Measurements from ENCODE around the gene ZKSCAN2.

DNA sequence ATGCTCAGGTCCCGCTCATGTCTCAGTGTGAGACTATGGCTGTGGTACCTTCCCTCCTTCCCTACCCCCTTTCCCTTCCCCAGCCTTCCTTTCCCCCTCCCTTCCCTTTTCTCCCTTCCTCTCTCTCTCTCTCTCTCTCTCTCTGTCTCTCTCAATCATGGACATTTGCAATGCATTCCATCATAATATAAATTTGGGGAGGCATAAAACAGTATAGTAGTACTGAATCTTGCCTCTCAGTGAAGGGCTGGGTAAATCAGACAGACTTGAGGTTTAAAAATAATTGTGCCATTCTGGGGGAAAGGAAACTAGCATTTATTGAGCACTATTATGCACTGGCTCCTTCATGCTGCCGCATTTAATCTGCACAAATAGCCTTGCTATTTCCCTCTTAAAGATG lies 4.3 kb downstream of the ZKSCAN2 start:
- TF ChIP-seq ZNF8 (CRISPR knock-in tag; IDR thresholded peaks at IDR 0.05) (no peak), SNAI2 (CRISPR knock-in tag; IDR thresholded peaks at IDR 0.05) (no peak), TOX (CRISPR knock-in tag; IDR thresholded peaks at IDR 0.05; ENCODE audit: borderline replicate concordance) (no peak), RARB (CRISPR knock-in tag; IDR thresholded peaks at IDR 0.05) (no peak), ZNF70 (CRISPR knock-in tag; IDR thresholded peaks at IDR 0.05) (no peak)
- TF ChIP-seq, protein P1, sequence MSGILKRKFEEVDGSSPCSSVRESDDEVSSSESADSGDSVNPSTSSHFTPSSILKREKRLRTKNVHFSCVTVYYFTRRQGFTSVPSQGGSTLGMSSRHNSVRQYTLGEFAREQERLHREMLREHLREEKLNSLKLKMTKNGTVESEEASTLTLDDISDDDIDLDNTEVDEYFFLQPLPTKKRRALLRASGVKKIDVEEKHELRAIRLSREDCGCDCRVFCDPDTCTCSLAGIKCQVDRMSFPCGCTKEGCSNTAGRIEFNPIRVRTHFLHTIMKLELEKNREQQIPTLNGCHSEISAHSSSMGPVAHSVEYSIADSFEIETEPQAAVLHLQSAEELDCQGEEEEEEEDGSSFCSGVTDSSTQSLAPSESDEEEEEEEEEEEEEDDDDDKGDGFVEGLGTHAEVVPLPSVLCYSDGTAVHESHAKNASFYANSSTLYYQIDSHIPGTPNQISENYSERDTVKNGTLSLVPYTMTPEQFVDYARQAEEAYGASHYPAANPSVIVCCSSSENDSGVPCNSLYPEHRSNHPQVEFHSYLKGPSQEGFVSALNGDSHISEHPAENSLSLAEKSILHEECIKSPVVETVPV (CRISPR knock-in tag; IDR thresholded peaks at IDR 0.05) = no peak
- TF ChIP-seq, protein P2, sequence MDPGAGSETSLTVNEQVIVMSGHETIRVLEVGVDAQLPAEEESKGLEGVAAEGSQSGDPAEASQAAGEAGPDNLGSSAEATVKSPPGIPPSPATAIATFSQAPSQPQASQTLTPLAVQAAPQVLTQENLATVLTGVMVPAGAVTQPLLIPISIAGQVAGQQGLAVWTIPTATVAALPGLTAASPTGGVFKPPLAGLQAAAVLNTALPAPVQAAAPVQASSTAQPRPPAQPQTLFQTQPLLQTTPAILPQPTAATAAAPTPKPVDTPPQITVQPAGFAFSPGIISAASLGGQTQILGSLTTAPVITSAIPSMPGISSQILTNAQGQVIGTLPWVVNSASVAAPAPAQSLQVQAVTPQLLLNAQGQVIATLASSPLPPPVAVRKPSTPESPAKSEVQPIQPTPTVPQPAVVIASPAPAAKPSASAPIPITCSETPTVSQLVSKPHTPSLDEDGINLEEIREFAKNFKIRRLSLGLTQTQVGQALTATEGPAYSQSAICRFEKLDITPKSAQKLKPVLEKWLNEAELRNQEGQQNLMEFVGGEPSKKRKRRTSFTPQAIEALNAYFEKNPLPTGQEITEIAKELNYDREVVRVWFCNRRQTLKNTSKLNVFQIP (CRISPR knock-in tag; IDR thresholded peaks at IDR 0.05; ENCODE audit: borderline replicate concordance, low read depth) = no peak
- TF ChIP-seq, protein P3, sequence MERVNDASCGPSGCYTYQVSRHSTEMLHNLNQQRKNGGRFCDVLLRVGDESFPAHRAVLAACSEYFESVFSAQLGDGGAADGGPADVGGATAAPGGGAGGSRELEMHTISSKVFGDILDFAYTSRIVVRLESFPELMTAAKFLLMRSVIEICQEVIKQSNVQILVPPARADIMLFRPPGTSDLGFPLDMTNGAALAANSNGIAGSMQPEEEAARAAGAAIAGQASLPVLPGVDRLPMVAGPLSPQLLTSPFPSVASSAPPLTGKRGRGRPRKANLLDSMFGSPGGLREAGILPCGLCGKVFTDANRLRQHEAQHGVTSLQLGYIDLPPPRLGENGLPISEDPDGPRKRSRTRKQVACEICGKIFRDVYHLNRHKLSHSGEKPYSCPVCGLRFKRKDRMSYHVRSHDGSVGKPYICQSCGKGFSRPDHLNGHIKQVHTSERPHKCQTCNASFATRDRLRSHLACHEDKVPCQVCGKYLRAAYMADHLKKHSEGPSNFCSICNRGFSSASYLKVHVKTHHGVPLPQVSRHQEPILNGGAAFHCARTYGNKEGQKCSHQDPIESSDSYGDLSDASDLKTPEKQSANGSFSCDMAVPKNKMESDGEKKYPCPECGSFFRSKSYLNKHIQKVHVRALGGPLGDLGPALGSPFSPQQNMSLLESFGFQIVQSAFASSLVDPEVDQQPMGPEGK (CRISPR knock-in tag; IDR thresholded peaks at IDR 0.05; ENCODE audit: borderline replicate concordance) = no peak
- TF ChIP-seq, protein P4, sequence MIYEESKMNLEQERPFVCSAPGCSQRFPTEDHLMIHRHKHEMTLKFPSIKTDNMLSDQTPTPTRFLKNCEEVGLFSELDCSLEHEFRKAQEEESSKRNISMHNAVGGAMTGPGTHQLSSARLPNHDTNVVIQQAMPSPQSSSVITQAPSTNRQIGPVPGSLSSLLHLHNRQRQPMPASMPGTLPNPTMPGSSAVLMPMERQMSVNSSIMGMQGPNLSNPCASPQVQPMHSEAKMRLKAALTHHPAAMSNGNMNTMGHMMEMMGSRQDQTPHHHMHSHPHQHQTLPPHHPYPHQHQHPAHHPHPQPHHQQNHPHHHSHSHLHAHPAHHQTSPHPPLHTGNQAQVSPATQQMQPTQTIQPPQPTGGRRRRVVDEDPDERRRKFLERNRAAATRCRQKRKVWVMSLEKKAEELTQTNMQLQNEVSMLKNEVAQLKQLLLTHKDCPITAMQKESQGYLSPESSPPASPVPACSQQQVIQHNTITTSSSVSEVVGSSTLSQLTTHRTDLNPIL (CRISPR knock-in tag; IDR thresholded peaks at IDR 0.05; ENCODE audit: low read depth) = no peak

Measured in SK-N-SH treated with all-trans-retinoic acid at 6 μM for 48 hours (cell line).